Mesendoderm (in vitro differentiated cells): ENCODE data around the gene TTLL10.

Source experiments
- DNase-seq: peaks from one replicate; pipeline ENCODE4 v3.0.0; 2013
- H2AK5ac ChIP-seq: 2 replicates; pipeline ENCODE4 v1.6.1; 2013; ENCODE audit warnings: low read length, inconsistent platforms
- H2BK120ac ChIP-seq: 2 replicates; pipeline ENCODE4 v1.6.1; 2013; ENCODE audit warnings: low read depth, mild to moderate bottlenecking, low read length, moderate library complexity, mixed read lengths
- H2BK15ac ChIP-seq: replicated peaks from 2 replicates; pipeline ENCODE4 v1.6.1; 2013; ENCODE audit warnings: low read depth, mild to moderate bottlenecking, moderate library complexity
- H2BK5ac ChIP-seq: 2 replicates; pipeline ENCODE4 v1.6.1; 2013; ENCODE audit warnings: low read length, inconsistent platforms
- H3K18ac ChIP-seq: 2 replicates; pipeline ENCODE4 v1.6.1; 2013; ENCODE audit warnings: mild to moderate bottlenecking, low read length, mixed read lengths
- H3K23ac ChIP-seq: one replicate; pipeline ENCODE4 v1.6.1; 2013; ENCODE audit warnings: low read length
- H3K27ac ChIP-seq: 2 replicates; pipeline ENCODE4 v1.5.1; 2013; ENCODE audit warnings: low read depth, mild to moderate bottlenecking, inconsistent platforms, low read length, moderate library complexity
- H3K27me3 ChIP-seq: 2 replicates; pipeline ENCODE4 v1.6.1; 2013; ENCODE audit warnings: low read length, control low read depth, mild to moderate bottlenecking, inconsistent platforms; ENCODE audit not compliant: insufficient read depth, poor library complexity
- H3K36me3 ChIP-seq: 2 replicates; pipeline ENCODE4 v1.6.1; 2013; ENCODE audit warnings: low read length, inconsistent platforms; ENCODE audit not compliant: control insufficient read depth, insufficient read depth
- H3K4ac ChIP-seq: one replicate; pipeline ENCODE4 v1.6.1; 2013; ENCODE audit warnings: low read depth, mild to moderate bottlenecking, low read length, moderate library complexity
- H3K4me1 ChIP-seq: 2 replicates; pipeline ENCODE4 v1.6.1; 2013; ENCODE audit warnings: low read depth, low read length, inconsistent platforms; ENCODE audit not compliant: control insufficient read depth
- H3K4me2 ChIP-seq: 2 replicates; pipeline ENCODE4 v1.6.1; 2013; ENCODE audit warnings: low read length
- H3K4me3 ChIP-seq: 2 replicates; pipeline ENCODE4 v1.5.1; 2013; ENCODE audit warnings: mild to moderate bottlenecking, low read length
- H3K56ac ChIP-seq: one replicate; pipeline ENCODE4 v1.6.1; 2013; ENCODE audit warnings: low read length
- H3K79me1 ChIP-seq: 2 replicates; pipeline ENCODE4 v1.6.1; 2013; ENCODE audit warnings: low read length, inconsistent platforms
- H3K79me2 ChIP-seq: 2 replicates; pipeline ENCODE4 v1.6.1; 2013; ENCODE audit warnings: mild to moderate bottlenecking, low read length; ENCODE audit not compliant: control insufficient read depth, insufficient read depth
- H3K9ac ChIP-seq: 2 replicates; pipeline ENCODE4 v1.6.1; 2013; ENCODE audit warnings: low read length, inconsistent platforms
- H4K5ac ChIP-seq: one replicate; pipeline ENCODE4 v1.6.1; 2013; ENCODE audit warnings: low read length
- H4K8ac ChIP-seq: one replicate; pipeline ENCODE4 v1.6.1; 2013; ENCODE audit warnings: low read depth, mild to moderate bottlenecking, control low read depth, low read length, moderate library complexity
- WGBS: extraction: QIAGEN DNeasy Blood & Tissue Kit; methylation state at CpG from one replicate; pipeline ENCODE4 v1.1.7; 2013; ENCODE audit warnings: low lambda C conversion rate, missing lambda C conversion rate; ENCODE audit not compliant: insufficient coverage; ENCODE audit errors: extremely low coverage; 5-methylcytosine and 5-hydroxymethylcytosine counted together

The TTLL10 gene

GRCh38 chr1:1239614-1240347 lies 66.1 kb downstream of the TTLL10 start:
- H3K27ac ChIP-seq: no peak overlapping the region
- H3K9ac ChIP-seq: no peak overlapping the region
- no peak overlapping the region for H3K4me3 ChIP-seq
- no peak overlapping the region for H2BK15ac ChIP-seq
- no peaks in the 10 kb centered on the region for H3K27me3 ChIP-seq
- H4K8ac ChIP-seq: no peak overlapping the region
- H3K79me2 ChIP-seq: no peaks in the 10 kb centered on the region
- H2AK5ac ChIP-seq: no peak overlapping the region
- no CpG with 5 or more reads among the region's 30 CpGs for WGBS
- H3K23ac ChIP-seq: no peak overlapping the region
- H4K5ac ChIP-seq: no peak overlapping the region
- H2BK5ac ChIP-seq: no peak overlapping the region
- no peak overlapping the region for H3K56ac ChIP-seq
- H2BK120ac ChIP-seq: no peak overlapping the region
- H3K79me1 ChIP-seq: no peaks in the 10 kb centered on the region
- no peak overlapping the region for H3K18ac ChIP-seq
- H3K36me3 ChIP-seq: no peaks in the 10 kb centered on the region
- no peak overlapping the region for H3K4me2 ChIP-seq
- H3K4me1 ChIP-seq: no peaks in the 10 kb centered on the region
- no peak for DNase-seq
- H3K4ac ChIP-seq: no peak overlapping the region

- H3K18ac ChIP-seq: no peak overlapping the region
- H3K27ac ChIP-seq: no peak overlapping the region
- no peak overlapping the region for H2BK15ac ChIP-seq
- no peak overlapping the region for H3K4me3 ChIP-seq
- H2BK120ac ChIP-seq: no peak overlapping the region
- H3K9ac ChIP-seq: no peak overlapping the region
- DNase-seq: no peak
- no peaks in the 10 kb centered on the region for H3K79me1 ChIP-seq
- H2AK5ac ChIP-seq: no peak overlapping the region
- no peaks in the 10 kb centered on the region for H3K36me3 ChIP-seq
- no peak overlapping the region for H3K56ac ChIP-seq
- no peak overlapping the region for H3K23ac ChIP-seq
- H4K8ac ChIP-seq: no peak overlapping the region
- no peak overlapping the region for H3K4me2 ChIP-seq
- no CpG with 5 or more reads among the region's 11 CpGs for WGBS
- H3K79me2 ChIP-seq: no peaks in the 10 kb centered on the region
- H3K27me3 ChIP-seq: no peaks in the 10 kb centered on the region
- no peak overlapping the region for H4K5ac ChIP-seq
- no peak overlapping the region for H3K4ac ChIP-seq
- H3K4me1 ChIP-seq: no peaks in the 10 kb centered on the region
- no peak overlapping the region for H2BK5ac ChIP-seq
Measured at GRCh38 chr1:1240348-1240732, 66.7 kb downstream of the TTLL10 start.

- H3K4me1 ChIP-seq: no peaks in the 10 kb centered on the region
- no peak overlapping the region for H3K4me2 ChIP-seq
- no peak overlapping the region for H4K8ac ChIP-seq
- H3K4me3 ChIP-seq: no peak overlapping the region
- no peaks in the 10 kb centered on the region for H3K79me1 ChIP-seq
- no peak overlapping the region for H2BK120ac ChIP-seq
- DNase-seq: no peak
- H3K27me3 ChIP-seq: no peaks in the 10 kb centered on the region
- no CpG with 5 or more reads among the region's 23 CpGs for WGBS
- H2BK5ac ChIP-seq: no peak overlapping the region
- no peak overlapping the region for H3K56ac ChIP-seq
- H3K27ac ChIP-seq: no peak overlapping the region
- no peak overlapping the region for H3K18ac ChIP-seq
- H2BK15ac ChIP-seq: no peak overlapping the region
- no peak overlapping the region for H4K5ac ChIP-seq
- no peaks in the 10 kb centered on the region for H3K36me3 ChIP-seq
- H2AK5ac ChIP-seq: no peak overlapping the region
- H3K23ac ChIP-seq: no peak overlapping the region
- no peak overlapping the region for H3K9ac ChIP-seq
- H3K4ac ChIP-seq: no peak overlapping the region
- H3K79me2 ChIP-seq: no peaks in the 10 kb centered on the region
Measured at GRCh38 chr1:1240822-1241587, 67.3 kb downstream of the TTLL10 start.

GRCh38 chr1:1241588-1242219 lies 68.0 kb downstream of the TTLL10 start:
- no CpG with 5 or more reads among the region's 26 CpGs for WGBS
- H3K4me1 ChIP-seq: no peaks in the 10 kb centered on the region

GRCh38 chr1:1242461-1243265 lies 69.0 kb downstream of the TTLL10 start:
- Histone ChIP-seq H3K79me1 (no peaks in the 10 kb centered on the region), H4K5ac (no peak overlapping the region), H2BK15ac (no peak overlapping the region), H4K8ac (no peak overlapping the region), H3K18ac (no peak overlapping the region), H3K36me3 (no peaks in the 10 kb centered on the region), H3K56ac (no peak overlapping the region), H3K4me2 (no peak overlapping the region), H3K4me1 (no peaks in the 10 kb centered on the region), H2AK5ac (no peak overlapping the region), H3K4ac (no peak overlapping the region), H3K79me2 (no peaks in the 10 kb centered on the region), H3K4me3 (no peak overlapping the region), H3K9ac (no peak overlapping the region), H2BK120ac (no peak overlapping the region), H3K23ac (no peak overlapping the region), H3K27me3 (no peaks in the 10 kb centered on the region), H3K27ac (no peak overlapping the region), H2BK5ac (no peak overlapping the region)
- DNase-seq: no peak
- no CpG with 5 or more reads among the region's 41 CpGs for WGBS

More at GRCh38 chr1:1241588-1242219, 68.0 kb downstream of the TTLL10 start:
- H2BK15ac ChIP-seq: no peak overlapping the region
- H3K4me3 ChIP-seq: no peak overlapping the region
- no peak for DNase-seq
- H2BK5ac ChIP-seq: no peak overlapping the region
- no peak overlapping the region for H3K4me2 ChIP-seq
- H3K4ac ChIP-seq: no peak overlapping the region
- no peaks in the 10 kb centered on the region for H3K36me3 ChIP-seq
- H3K18ac ChIP-seq: no peak overlapping the region
- H2AK5ac ChIP-seq: no peak overlapping the region
- H2BK120ac ChIP-seq: no peak overlapping the region
- no peaks in the 10 kb centered on the region for H3K79me2 ChIP-seq
- no peak overlapping the region for H4K8ac ChIP-seq
- H3K56ac ChIP-seq: no peak overlapping the region
- no peak overlapping the region for H3K27ac ChIP-seq
- H3K9ac ChIP-seq: no peak overlapping the region
- H3K27me3 ChIP-seq: no peaks in the 10 kb centered on the region
- no peak overlapping the region for H4K5ac ChIP-seq
- no peaks in the 10 kb centered on the region for H3K79me1 ChIP-seq
- no peak overlapping the region for H3K23ac ChIP-seq
